NB4 (cell line): ENCODE measurements around the gene DCDC2.

Experiments
- CTCF ChIP-seq: IDR thresholded peaks from one replicate; pipeline ENCODE4 v1.5.1; 2012; ENCODE audit warnings: low read depth, low read length
- MAX ChIP-seq: IDR thresholded peaks from 2 replicates; pipeline ENCODE4 v1.6.1; 2011; ENCODE audit warnings: low read depth, low read length
- MYC ChIP-seq: IDR thresholded peaks from 2 replicates; pipeline ENCODE4 v1.6.1; 2011; ENCODE audit warnings: low read depth, low read length
- POLR2A ChIP-seq: IDR thresholded peaks from 2 replicates; pipeline ENCODE4 v1.6.1; 2011; ENCODE audit warnings: mild to moderate bottlenecking; ENCODE audit not compliant: insufficient read length; ENCODE audit errors: extremely low read depth

DNA sequence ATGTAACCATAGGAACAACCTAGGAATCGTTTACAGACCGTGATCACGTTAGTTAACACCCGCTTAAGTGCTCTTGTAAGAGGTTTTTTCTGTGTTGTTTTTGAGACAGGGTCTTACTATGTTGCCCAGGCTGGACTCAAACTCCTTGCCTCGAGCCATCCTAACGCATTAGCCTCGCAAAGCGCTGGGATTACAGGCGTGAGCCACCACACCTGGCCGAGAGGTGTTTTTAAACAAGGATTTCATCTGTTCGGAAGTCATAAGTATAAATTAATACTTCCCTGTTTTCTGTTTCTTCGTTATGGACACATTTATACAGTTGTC, 45.6 kb upstream of the DCDC2 start:
- TF ChIP-seq CTCF (no peak), POLR2A (no peak), MAX (no peak), MYC (no peak)
